Urinary bladder (tissue), 4 donors: ENCODE results near the gene ACSF3. TPM values are rescaled to one million over a fixed set of nuclear protein-coding genes. Genes with fewer than 3 reads are reported as not detected.

ENCODE experiments used
- DNase-seq: peaks from one replicate; pipeline ENCODE4 v3.0.0-alpha.2; 2015; ENCODE audit errors: extremely low spot score
- H3K27ac ChIP-seq: one replicate; pipeline ENCODE4 v1.5.1; 2013; ENCODE audit warnings: low read depth, mild to moderate bottlenecking, moderate library complexity
- H3K36me3 ChIP-seq: one replicate; pipeline ENCODE4 v1.6.1; 2013; ENCODE audit warnings: mild to moderate bottlenecking, moderate library complexity; ENCODE audit not compliant: insufficient read depth
- H3K4me1 ChIP-seq: one replicate; pipeline ENCODE4 v1.6.1; 2013; ENCODE audit warnings: mild to moderate bottlenecking, moderate library complexity; ENCODE audit not compliant: insufficient read depth
- H3K4me3 ChIP-seq: one replicate; pipeline ENCODE4 v1.5.1; 2013; ENCODE audit warnings: low read depth, low read length
- WGBS: extraction: QIAGEN DNeasy Blood & Tissue Kit; methylation state at CpG from one replicate; pipeline ENCODE4 v1.1.7; 2013; 5-methylcytosine and 5-hydroxymethylcytosine counted together
- polyA plus RNA-seq: library from polyadenylated mRNA; stranded (reverse); fragments of 200-250 nt; gene quantifications from one replicate; pipeline ENCODE4 v1.2.3, GENCODE V29; 2013
- total RNA-seq: library from RNA; depleted of rRNA; stranded (reverse); fragments of >200 nt; gene quantifications from one replicate; pipeline ENCODE4 v1.2.3, GENCODE V29; 2014
- donor health status: healthy with polysubstance abuse.
- donor health status: healthy.

ACSF3 gene
- total and polyA plus RNA-seq, 2 donors = 19.1 to 19.7 TPM

DNA sequence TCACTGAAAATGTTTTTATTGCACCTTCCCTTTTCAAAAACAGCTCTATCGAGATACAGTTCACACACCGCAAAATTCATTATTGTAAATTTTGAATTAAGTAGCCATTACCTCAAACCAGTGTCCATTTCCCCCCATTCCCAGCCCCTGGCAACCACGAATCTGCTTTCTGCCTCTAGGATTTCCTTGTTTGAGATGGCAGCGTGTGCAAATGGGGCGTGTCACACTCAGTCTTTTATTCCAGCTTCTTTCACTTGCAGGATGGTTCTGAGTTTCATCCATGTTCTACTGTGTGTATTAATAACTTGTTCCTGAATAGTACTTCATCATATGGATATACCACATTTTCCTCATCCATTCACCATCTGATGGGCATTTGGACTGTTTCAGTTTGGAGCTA lies 14.8 kb downstream of the ACSF3 start:
- Histone ChIP-seq H3K36me3 (peaks cover 10% of the 10 kb centered on the region), H3K27ac (no peak overlapping the region)
- WGBS = 91% methylated on average over 5 of the region's 5 CpGs

DNA sequence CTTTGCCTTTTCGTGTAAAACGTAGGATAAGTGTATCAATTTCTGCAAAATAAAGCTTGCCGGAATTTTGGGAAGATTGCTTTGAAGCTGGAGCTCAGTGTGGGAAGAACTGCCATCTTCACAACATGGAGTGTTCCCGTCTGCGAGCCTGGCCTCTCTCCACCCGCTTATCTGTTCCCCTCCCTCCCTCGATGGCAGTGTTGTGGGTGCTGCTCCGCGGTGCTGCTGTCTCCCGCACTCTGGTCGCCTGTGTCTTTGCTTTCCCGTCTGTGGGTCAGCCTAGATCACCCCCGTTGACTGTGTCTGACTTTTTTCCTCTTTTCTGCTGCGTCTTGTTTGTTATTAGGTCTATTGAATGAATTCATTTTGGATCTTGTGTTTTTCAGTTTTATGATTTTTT lies 17.0 kb downstream of the ACSF3 start:
- H3K4me3 ChIP-seq = no peak overlapping the region
- H3K36me3 ChIP-seq = peaks cover 3% of the 10 kb centered on the region
- DNase-seq = no peak
- H3K4me1 ChIP-seq = no peaks in the 10 kb centered on the region
- WGBS = 95% methylated on average over 14 of the region's 14 CpGs
- H3K27ac ChIP-seq = no peak overlapping the region

More for the DNA sequence above, 14.8 kb downstream of the ACSF3 start:
- Histone ChIP-seq H3K4me1 (no peaks in the 10 kb centered on the region), H3K4me3 (no peak overlapping the region)
- DNase-seq = no peak

GRCh38 chr16:89111263-89111662 lies 17.6 kb downstream of the ACSF3 start:
- H3K27ac ChIP-seq = no peak overlapping the region
- no peak for DNase-seq
- 94% methylated on average over 22 of the region's 22 CpGs for WGBS
- no peak overlapping the region for H3K4me3 ChIP-seq
- peaks cover 3% of the 10 kb centered on the region for H3K36me3 ChIP-seq
- H3K4me1 ChIP-seq = no peaks in the 10 kb centered on the region

GRCh38 chr16:89112377-89113151 lies 18.9 kb downstream of the ACSF3 start:
- H3K4me3 ChIP-seq = no peak overlapping the region
- H3K27ac ChIP-seq = no peak overlapping the region
- peaks cover 3% of the 10 kb centered on the region for H3K36me3 ChIP-seq
- WGBS = 89% methylated on average over 26 of the region's 26 CpGs
- no peak for DNase-seq
- H3K4me1 ChIP-seq = no peaks in the 10 kb centered on the region

GRCh38 chr16:89113152-89113547 lies 19.5 kb downstream of the ACSF3 start:
- DNase-seq = no peak
- H3K36me3 ChIP-seq = peaks cover 3% of the 10 kb centered on the region
- no peak overlapping the region for H3K27ac ChIP-seq
- no peaks in the 10 kb centered on the region for H3K4me1 ChIP-seq
- 94% methylated on average over 12 of the region's 12 CpGs for WGBS
- no peak overlapping the region for H3K4me3 ChIP-seq

- Histone ChIP-seq H3K27ac (no peak overlapping the region), H3K4me3 (no peak overlapping the region), H3K36me3 (peaks cover 3% of the 10 kb centered on the region), H3K4me1 (no peaks in the 10 kb centered on the region)
- 94% methylated on average over 27 of the region's 27 CpGs for WGBS
- no peak for DNase-seq
These were observed 20.0 kb downstream of the ACSF3 start for GRCh38 chr16:89113661-89114060.

DNA sequence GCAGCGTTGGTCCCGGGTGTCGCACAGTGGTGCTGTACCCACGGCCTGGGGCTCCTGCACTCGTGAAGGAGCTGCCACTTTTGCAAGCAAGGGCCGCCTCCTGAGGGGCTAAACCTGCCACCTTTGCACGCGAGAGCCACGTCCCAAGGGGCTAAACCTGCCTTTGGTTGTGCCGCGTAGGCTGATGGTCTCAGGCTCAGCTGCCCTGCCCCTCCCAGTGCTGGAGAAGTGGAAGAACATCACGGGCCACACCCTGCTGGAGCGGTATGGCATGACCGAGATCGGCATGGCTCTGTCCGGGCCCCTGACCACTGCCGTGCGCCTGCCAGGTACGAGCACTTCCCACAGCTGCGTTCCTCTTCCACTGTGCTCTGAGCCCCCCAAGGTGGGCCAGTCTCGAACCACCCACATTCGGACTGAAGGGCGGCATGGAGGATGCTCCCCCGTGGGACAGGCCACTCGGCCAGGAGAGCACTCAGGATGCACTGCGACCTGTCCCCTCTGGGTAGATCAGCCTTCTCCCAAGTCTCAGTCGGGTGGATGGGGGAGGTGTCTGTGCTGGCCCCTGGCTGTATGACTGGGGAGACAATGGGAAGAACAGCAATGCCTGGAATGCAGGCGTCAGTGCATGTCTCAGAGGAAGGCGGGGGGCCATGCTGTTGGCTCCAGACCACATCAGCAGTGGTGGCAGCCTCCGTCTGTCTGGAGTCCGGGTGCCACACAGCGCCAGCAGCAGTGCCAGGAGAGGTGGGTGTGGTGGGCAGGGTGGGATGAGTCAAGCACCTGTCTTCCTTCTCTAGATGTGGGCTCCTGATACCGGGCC lies 20.7 kb downstream of the ACSF3 start:
- DNase-seq = no peak
- H3K4me1 ChIP-seq = no peaks in the 10 kb centered on the region
- WGBS = 87% methylated on average over 33 of the region's 33 CpGs
- H3K4me3 ChIP-seq = no peak overlapping the region
- no peak overlapping the region for H3K27ac ChIP-seq
- H3K36me3 ChIP-seq = peaks cover 3% of the 10 kb centered on the region

GRCh38 chr16:89115216-89115861 lies 21.7 kb downstream of the ACSF3 start:
- Histone ChIP-seq H3K4me3 (no peak overlapping the region), H3K4me1 (no peaks in the 10 kb centered on the region), H3K36me3 (peaks cover 3% of the 10 kb centered on the region), H3K27ac (no peak overlapping the region)
- 74% methylated on average over 25 of the region's 25 CpGs for WGBS
- DNase-seq = no peak

GRCh38 chr16:89116341-89117226 lies 22.9 kb downstream of the ACSF3 start:
- no peak overlapping the region for H3K4me3 ChIP-seq
- no peak overlapping the region for H3K27ac ChIP-seq
- 90% methylated on average over 29 of the region's 29 CpGs for WGBS
- peaks cover 7% of the 10 kb centered on the region for H3K36me3 ChIP-seq
- H3K4me1 ChIP-seq = no peaks in the 10 kb centered on the region
- no peak for DNase-seq

GRCh38 chr16:89117227-89117974 lies 23.7 kb downstream of the ACSF3 start:
- 95% methylated on average over 27 of the region's 27 CpGs for whole genome bisulfite sequencing
- no peak overlapping the region for H3K27ac ChIP-seq
- H3K4me3 ChIP-seq = no peak overlapping the region
- H3K36me3 ChIP-seq = peaks cover 4% of the 10 kb centered on the region
- no peaks in the 10 kb centered on the region for H3K4me1 ChIP-seq
- no peak for DNase-seq

DNA sequence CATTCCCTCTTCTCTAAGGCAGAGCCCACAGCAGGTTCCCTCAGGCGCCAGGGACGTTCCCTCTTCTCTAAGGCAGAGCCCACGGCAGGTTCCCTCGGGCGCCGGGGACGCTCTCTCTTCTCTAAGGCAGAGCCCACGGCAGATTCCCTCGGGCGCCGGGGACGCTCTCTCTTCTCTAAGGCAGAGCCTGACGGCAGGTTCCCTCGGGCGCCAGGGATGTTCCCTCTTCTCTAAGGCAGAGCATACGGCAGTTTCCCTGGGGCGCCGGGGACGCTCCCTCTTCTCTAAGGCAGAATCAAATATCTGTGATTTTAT lies 24.3 kb downstream of the ACSF3 start:
- 82% methylated on average over 19 of the region's 19 CpGs for WGBS
- Histone ChIP-seq H3K4me1 (no peaks in the 10 kb centered on the region), H3K4me3 (no peak overlapping the region), H3K27ac (no peak overlapping the region), H3K36me3 (peaks cover 3% of the 10 kb centered on the region)
- no peak for DNase-seq

DNA sequence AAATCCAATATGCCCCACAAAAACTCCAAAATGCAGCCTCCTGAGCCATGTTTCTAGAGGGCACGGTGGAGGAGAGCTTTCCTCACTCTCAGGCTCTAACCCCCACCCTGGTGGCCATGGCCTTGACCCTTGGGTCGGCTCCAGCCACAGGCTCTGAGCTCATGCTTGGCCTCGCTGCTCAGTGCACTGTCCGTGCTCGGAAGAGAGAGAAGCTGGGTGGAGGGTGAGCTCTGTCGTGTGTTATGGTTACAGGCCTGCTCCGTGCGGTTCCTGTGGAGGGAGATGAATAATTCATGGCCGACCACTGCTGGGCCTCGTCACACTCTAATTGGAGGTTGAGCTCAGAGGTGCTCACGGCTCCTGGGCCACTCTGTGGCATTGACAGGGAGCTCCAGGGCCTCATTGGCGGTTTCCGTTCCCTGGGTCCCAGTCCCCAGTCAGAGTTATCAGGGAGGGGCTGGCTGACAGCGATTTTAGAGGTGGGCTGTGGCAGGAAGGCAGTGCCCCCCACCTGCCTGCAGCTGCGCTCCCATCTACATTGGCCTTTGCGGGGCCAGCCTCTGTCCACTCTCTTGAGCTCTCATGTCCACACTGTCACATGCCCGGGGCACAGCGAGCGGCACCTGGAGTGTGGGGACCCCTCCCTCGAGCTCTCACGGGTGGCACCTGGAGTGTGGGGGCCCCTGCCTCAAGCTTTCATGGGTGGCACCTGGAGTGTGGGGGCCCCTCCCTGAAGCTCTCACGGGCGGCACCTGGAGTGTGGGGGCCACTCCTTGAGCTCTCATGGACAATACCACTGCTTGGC lies 24.9 kb downstream of the ACSF3 start:
- Histone ChIP-seq H3K36me3 (peaks cover 3% of the 10 kb centered on the region), H3K4me3 (no peak overlapping the region), H3K4me1 (no peaks in the 10 kb centered on the region), H3K27ac (no peak overlapping the region)
- WGBS = 80% methylated on average over 23 of the region's 23 CpGs
- no peak for DNase-seq
